ENCODE results near the gene SEC16A.

DNA sequence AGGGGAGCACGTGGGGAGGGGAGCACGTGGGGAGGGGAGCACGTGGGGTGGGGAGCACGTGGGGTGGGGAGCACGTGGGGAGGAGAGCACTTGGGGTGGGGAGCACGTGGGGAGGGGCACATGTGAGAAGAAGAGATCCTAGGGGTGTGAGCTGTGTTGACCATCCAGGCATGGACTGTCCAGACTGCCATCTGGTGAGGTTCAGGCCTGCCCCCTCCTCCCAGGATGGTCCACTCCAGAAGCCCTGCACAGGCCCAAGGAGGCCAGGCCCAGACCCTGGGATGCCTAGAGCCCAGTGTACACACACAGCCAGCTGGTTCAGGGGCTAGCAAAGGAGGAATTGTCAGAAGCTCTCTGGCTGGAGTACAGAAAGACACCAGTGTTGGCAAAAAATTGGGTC is 85.2 kb downstream of the SEC16A start:
- TF ChIP-seq, protein P1, sequence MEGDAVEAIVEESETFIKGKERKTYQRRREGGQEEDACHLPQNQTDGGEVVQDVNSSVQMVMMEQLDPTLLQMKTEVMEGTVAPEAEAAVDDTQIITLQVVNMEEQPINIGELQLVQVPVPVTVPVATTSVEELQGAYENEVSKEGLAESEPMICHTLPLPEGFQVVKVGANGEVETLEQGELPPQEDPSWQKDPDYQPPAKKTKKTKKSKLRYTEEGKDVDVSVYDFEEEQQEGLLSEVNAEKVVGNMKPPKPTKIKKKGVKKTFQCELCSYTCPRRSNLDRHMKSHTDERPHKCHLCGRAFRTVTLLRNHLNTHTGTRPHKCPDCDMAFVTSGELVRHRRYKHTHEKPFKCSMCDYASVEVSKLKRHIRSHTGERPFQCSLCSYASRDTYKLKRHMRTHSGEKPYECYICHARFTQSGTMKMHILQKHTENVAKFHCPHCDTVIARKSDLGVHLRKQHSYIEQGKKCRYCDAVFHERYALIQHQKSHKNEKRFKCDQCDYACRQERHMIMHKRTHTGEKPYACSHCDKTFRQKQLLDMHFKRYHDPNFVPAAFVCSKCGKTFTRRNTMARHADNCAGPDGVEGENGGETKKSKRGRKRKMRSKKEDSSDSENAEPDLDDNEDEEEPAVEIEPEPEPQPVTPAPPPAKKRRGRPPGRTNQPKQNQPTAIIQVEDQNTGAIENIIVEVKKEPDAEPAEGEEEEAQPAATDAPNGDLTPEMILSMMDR (IDR thresholded peaks at IDR 0.05) = no peak
- TF ChIP-seq POLR2AphosphoS5 (IDR thresholded peaks at IDR 0.05) = no peak
- TF ChIP-seq POLR2A (IDR thresholded peaks at IDR 0.05) = no peak
